Measurements from ENCODE around the gene SPTBN4.
"Not testable (repeated sequence)": the region's sequence is repeated elsewhere in the genome, so short reads cannot be mapped to it uniquely, and the experiment has no call there.

Gene SPTBN4

GRCh38 chr19:40623403-40624251 is 156.8 kb downstream of the SPTBN4 start:
- DNase-seq, result no peak

DNA sequence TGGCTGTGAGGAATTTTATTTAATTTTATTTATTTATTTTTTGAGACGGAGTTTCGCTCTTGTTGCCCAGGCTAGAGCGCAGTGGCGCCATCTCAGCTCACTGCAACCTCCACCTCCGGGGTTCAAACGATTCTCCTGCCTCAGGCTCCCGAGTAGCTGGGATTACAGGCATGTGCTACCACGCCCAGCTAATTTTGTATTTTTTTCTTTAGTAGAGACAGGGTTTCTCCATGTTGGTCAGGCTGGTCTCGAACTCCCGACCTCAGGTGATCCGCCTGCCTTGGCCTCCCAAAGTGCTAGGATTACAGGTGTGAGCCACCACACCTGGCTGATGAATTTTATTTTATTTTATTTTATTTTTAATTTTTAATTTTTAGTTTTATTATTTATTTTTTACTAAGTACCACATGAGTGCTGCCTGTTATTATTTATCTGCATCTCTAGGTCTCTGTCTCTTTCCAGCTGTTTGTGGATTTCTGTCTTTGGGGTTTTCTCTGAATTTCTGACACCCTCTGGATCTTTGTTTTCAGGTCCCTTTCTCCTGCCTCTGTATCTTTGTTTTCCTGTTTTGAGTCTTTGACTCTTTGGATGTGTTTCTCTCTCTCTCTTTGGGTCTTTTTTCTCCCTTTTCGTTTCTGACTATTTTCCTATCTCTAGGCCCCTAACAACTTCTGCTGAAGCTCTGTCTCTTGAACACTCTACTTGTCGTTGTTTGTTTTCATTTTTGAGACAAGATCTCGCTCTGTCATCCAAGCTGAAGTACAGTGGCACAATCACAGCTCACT is 157.8 kb downstream of the SPTBN4 start:
- DNase-seq, result not testable (repeated sequence)

DNA sequence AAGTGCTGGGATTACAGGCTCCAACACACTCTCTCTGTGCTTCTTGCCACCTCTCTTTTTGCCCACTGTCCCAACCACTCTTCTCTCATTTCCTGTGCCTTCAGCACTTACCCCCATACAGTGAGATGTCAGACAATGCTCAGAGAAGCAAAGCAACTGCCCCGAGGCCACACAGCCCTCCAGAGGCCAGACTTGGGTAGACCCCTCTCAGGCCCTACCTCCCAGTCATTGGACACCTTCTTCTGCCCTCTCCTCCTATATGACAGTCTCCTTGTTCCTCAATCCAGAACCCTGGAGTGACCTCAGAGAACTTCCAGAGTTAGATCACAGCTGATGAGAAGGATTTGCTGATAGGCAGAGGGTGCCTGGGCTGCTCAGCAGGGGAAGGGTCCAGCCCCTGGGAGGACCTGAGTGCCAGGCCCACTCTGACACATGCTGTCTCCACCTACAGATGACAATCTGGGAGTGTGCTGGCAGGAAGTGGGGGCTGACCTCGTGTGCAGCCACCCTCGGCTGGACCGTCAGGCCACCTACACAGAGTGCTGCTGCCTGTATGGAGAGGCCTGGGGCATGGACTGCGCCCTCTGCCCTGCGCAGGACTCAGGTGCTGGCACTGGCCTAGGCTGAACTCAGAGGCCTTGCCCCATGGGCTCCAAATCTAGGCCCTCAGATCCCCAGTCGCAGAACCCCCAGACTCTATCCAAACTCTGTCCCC is 158.8 kb downstream of the SPTBN4 start:
- no peak for DNase-seq

Data from SHP77 treated with DMSO at 0.1 percent for 48 hours (cell line).